OCI-LY1 (cell line): ENCODE results near the gene RPL22L1.

Experiments used
- EZH2 ChIP-seq: fragments of 200-600 bp; sonication (generic), shearing (Covaris generic); IDR thresholded peaks from 2 replicates; pipeline ENCODE4 v1.8.0; 2017; ENCODE audit warnings: borderline replicate concordance, mixed run types, mild to moderate bottlenecking, antibody characterized with exemption, low read length, moderate library complexity, mixed read lengths
- TF ChIP-seq, protein P1 (sequence below): fragments of 200-600 bp; sonication (generic), shearing (Covaris generic); IDR thresholded peaks from 2 replicates; pipeline ENCODE4 v1.5.1; 2017; ENCODE audit warnings: mild to moderate bottlenecking, antibody characterized with exemption, low read length, moderate library complexity, mixed read lengths

DNA sequence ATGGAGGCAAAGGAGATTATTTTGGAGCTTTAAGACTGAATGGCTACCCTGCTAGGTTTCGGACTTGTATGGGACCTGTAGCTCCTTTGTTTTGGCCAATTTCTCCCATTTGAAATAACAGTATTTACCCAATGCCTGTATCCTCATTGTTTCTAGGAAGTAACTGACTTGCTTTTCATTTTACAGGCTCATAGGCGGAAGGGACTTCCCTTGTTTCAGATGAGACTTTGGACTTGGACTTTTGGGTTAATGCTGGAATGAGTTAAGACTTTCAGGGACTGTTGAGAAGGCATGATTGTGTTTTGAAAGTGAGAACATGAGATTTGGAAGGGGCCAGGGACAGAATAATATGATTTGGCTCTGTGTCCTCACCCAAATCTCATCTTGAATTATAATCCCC is 28.0 kb upstream of the RPL22L1 start:
- TF ChIP-seq, protein P1, sequence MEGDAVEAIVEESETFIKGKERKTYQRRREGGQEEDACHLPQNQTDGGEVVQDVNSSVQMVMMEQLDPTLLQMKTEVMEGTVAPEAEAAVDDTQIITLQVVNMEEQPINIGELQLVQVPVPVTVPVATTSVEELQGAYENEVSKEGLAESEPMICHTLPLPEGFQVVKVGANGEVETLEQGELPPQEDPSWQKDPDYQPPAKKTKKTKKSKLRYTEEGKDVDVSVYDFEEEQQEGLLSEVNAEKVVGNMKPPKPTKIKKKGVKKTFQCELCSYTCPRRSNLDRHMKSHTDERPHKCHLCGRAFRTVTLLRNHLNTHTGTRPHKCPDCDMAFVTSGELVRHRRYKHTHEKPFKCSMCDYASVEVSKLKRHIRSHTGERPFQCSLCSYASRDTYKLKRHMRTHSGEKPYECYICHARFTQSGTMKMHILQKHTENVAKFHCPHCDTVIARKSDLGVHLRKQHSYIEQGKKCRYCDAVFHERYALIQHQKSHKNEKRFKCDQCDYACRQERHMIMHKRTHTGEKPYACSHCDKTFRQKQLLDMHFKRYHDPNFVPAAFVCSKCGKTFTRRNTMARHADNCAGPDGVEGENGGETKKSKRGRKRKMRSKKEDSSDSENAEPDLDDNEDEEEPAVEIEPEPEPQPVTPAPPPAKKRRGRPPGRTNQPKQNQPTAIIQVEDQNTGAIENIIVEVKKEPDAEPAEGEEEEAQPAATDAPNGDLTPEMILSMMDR, result no peak
- no peak for TF ChIP-seq EZH2
